HG02973 (cell line): ENCODE measurements around the gene FHL1.

Experiments used
- ATAC-seq: cut with Tn5 transposase; IDR thresholded peaks from one replicate; pipeline ENCODE4 v1.9.1; 2021; ENCODE audit warnings: moderate library complexity; ENCODE audit not compliant: unreplicated experiment

Gene FHL1

DNA sequence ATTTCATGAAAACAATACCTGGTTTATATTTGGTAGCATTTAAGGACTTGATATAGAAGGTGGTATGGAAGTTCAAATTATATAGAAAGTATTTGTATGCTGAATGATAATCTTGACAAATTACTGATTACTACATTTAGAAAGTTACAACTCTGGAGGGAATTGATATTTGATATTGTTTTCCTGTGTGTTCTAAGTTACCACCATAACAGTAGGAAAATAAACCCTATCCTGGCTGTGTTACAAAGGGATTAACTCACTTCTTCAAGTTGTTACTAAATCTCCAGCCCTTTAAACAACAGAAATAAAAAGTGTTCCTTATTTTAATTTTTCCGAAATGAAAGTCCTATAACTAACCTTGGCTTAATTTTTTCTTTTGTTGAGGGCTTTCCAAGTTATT, 36.6 kb downstream of the FHL1 start:
- no peak for ATAC-seq

- no peak for ATAC-seq
These were observed 38.2 kb downstream of the FHL1 start for GRCh38 chrX:136185401-136186022.

- no peak for ATAC-seq
These were observed 38.7 kb downstream of the FHL1 start for GRCh38 chrX:136186023-136186413.

GRCh38 chrX:136189222-136189621, 41.9 kb downstream of the FHL1 start:
- no peak for ATAC-seq

DNA sequence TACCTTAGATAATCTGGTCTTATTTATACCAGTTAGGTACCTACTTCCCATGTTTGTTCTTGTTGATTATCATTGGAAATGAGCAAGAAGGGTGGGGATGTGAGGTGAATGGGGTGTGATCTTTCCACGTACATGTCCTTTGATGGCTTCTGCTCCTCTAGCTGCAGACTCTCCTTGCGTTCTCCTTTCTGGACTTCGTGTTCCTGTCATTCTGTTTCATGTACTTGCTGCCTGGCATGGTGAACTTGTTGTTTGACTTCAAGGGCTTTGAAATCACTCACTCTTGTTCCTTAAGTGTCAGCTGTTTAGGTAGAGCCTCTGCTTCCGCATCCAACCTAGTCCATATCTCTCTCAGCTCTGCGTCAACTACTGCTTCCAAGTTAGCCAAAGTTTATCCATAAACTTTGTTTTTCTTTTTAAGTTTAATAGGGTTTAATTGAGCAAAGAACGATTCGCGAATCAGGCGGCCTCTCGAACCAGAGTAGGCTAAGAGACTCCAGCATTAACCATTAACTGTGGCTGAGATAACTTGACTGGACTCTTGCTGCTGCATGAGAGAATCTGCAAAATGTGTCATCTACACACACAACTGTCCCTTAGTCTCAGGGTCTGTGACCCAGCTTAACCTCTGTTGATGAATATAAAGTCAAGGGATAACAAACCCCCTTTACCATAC, 42.8 kb downstream of the FHL1 start:
- ATAC-seq, result no peak

- ATAC-seq, result no peak
These were observed 43.8 kb downstream of the FHL1 start for GRCh38 chrX:136191171-136191570.

GRCh38 chrX:136192135-136192534, 44.8 kb downstream of the FHL1 start:
- ATAC-seq, result no peak

DNA sequence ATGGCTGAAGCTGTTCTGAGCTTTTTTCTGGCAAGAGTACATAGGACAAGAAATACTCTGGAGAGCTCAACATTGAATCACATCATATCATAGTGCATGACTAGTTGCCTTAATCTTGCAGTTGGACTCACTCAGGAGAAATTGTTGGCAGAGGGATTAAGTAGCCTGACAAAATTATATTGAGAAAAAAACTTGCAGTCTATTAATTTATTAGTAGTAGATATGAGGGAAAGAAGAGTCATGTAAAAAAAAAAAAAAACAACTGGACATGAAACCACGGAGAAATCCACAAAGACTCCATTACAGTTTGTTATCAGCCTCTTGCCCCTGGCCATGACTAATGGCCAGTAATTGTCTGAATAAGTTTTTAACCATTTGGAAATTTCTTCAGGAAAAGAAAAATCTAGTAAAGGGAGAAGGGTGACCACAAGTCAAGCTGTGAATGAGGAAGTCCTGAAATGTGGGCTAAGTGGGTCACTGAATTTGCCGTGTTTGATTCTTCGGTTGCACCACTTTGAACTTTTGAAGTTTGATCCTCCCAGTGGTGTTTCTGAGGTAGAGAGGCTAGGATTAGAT, 45.6 kb downstream of the FHL1 start:
- no peak for ATAC-seq

GRCh38 chrX:136193771-136194170, 46.4 kb downstream of the FHL1 start:
- ATAC-seq, result no peak

GRCh38 chrX:136194536-136194935, 47.2 kb downstream of the FHL1 start:
- ATAC-seq, result no peak

- no peak for ATAC-seq
These were observed 47.9 kb downstream of the FHL1 start for GRCh38 chrX:136195247-136195646.

DNA sequence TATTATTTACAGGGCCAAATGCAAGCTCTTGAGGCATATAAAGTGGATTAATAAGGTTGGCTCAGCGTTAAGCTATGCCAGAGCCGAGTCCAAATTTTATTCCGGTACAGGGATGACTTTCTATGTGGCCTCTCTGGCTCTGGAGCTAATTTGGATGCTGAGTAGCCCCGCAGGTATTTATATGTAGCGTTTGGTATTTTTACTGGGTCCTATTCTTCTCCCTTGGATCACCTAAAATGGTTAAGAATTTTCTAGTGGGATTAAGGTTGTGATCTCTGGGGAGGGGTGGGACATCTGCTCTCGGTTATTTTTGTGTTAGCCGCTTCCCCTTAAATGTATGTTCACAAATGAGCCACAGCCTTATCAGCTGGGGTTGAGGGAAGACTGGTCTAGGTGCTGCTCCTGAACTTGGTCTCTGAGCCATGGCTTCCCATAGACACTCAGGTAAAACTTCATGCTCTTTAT, 49.4 kb downstream of the FHL1 start:
- ATAC-seq, result no peak

GRCh38 chrX:136198010-136198409, 50.7 kb downstream of the FHL1 start:
- ATAC-seq, result no peak

GRCh38 chrX:136198678-136199243, 51.4 kb downstream of the FHL1 start:
- ATAC-seq, result no peak

- ATAC-seq, result no peak
These were observed 52.0 kb downstream of the FHL1 start for GRCh38 chrX:136199365-136199764.

DNA sequence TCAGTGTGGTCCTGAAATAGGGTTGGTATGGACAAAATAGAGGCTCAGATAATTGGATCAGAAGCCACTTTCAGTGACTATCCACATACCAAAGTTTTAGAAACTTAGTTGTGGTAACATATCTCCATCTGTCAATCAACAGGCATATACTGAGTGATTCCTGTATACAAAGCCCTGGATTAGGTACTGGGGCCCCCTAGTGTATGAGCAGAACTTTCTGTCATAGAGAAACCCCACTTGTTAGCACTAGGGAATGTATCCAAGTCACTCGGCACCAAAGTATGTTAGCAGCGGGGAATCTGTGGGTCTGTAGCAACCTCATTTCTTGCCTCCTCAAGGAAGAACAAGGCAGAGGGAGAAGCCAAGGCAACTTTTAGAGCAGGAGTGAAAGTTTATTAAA, 53.1 kb downstream of the FHL1 start:
- no peak for ATAC-seq

- no peak for ATAC-seq
These were observed 54.3 kb downstream of the FHL1 start for GRCh38 chrX:136201601-136202000.

DNA sequence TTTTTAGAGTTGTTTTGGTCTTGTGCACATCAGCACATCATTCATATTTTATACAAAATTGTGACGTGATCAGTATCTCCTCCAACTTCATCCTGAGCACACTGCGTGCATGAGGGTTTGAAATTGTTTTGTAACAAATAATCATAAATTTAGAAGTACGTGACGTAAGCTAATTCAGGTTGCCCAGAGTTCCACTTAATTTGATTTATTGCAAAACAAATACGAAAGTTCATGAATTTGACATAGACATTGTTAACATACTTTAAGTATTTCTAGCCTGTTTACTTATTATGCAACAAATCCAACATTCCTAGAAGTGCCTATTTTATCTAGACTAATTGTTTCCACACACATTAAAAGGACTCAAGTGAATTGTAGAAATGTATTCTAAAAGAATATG, 55.6 kb downstream of the FHL1 start:
- ATAC-seq, result no peak

DNA sequence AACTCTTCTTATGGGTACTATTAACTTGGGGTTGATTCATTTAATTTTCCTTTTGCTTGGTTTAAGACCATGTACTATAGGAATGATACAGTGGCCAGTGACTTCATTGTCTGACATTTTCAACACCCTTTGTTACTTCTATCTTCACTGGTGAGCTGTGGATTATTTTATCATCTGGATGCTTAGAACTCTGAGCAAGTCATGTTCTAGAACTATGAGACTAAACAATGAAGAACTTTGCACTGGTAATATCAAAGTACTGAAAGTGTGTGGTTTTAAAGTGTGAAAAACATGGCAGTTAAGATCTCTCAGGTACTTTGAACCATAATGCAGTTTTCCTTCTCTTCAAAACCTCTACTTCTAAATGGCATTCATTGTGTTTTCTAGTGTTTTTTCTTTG, 56.1 kb downstream of the FHL1 start:
- ATAC-seq, result no peak

- ATAC-seq, result no peak
These were observed 56.6 kb downstream of the FHL1 start for GRCh38 chrX:136203951-136204350.

GRCh38 chrX:136204571-136204970, 57.2 kb downstream of the FHL1 start:
- ATAC-seq, result no peak

- no peak for ATAC-seq
These were observed 58.6 kb downstream of the FHL1 start for GRCh38 chrX:136205882-136206380.
